ENCODE results near the gene CASR. TPM values are rescaled to one million over a fixed set of nuclear protein-coding genes. Genes with fewer than 3 reads are reported as not detected.

Gene CASR
- total RNA-seq, 1 experiment from 2014 or later: 0.02 TPM

- no peak for TF ChIP-seq CTCF (conservative IDR thresholded peaks at IDR 0.05)
- no peak for DNase-seq
- WGBS (ENCODE audit: extremely low coverage, insufficient read length, low lambda C conversion rate): no CpG with 5 or more reads among the region's 6 CpGs
These were observed 110.9 kb downstream of the CASR start for GRCh38 chr3:122294359-122294758.

More at GRCh38 chr3:122294359-122294758, 110.9 kb downstream of the CASR start:
- Histone ChIP-seq H4K5ac (ENCODE audit: insufficient read length, low read depth, low read length) (no peak overlapping the region), H3K4me1 (ENCODE audit: insufficient read depth, low read length) (no peaks in the 10 kb centered on the region), H2BK5ac (ENCODE audit: insufficient read length, low read length) (no peak overlapping the region), H3K4me2 (ENCODE audit: insufficient read depth, insufficient read length, low read length) (no peak overlapping the region), H2BK15ac (ENCODE audit: low read depth, low read length) (no peak overlapping the region), H4K20me1 (ENCODE audit: control insufficient read depth, insufficient read depth, insufficient read length) (no peaks in the 10 kb centered on the region), H2BK120ac (ENCODE audit: low read depth, low read length, poor library complexity, severe bottlenecking) (no peak overlapping the region), H3T11ph (ENCODE audit: low read length) (no peak overlapping the region), H4K8ac (replicated peaks; ENCODE audit: insufficient read length, low read depth, low read length) (no peak overlapping the region), H3K18ac (ENCODE audit: insufficient read length, low read depth, low read length) (no peak overlapping the region), H2BK20ac (ENCODE audit: low read depth, low read length, poor library complexity, severe bottlenecking) (no peak overlapping the region), H3K79me2 (ENCODE audit: insufficient read depth, low read length) (no peaks in the 10 kb centered on the region), H3K14ac (ENCODE audit: insufficient read depth, low read length) (no peak overlapping the region), H3K4ac (ENCODE audit: low read depth, low read length) (no peak overlapping the region), H3K56ac (ENCODE audit: insufficient read length, low read depth, low read length) (no peak overlapping the region), H3K9me3 (ENCODE audit: control insufficient read depth, low read depth, low read length) (no peaks in the 10 kb centered on the region), H3K27ac (ENCODE audit: insufficient read length, low read depth, low read length) (no peak overlapping the region), H2AFZ (ENCODE audit: low read length) (no peak overlapping the region), H2BK12ac (ENCODE audit: insufficient read length, low read depth, low read length) (no peak overlapping the region), H3K27me3 (ENCODE audit: insufficient read depth, low read length) (no peaks in the 10 kb centered on the region), H4K91ac (ENCODE audit: insufficient read length, low read depth, low read length) (no peak overlapping the region), H3K23me2 (ENCODE audit: insufficient read length, low read depth, low read length, poor library complexity, severe bottlenecking) (no peaks in the 10 kb centered on the region), H3K79me1 (ENCODE audit: insufficient read depth, low read depth, low read length, poor library complexity, severe bottlenecking) (no peaks in the 10 kb centered on the region), H3K23ac (ENCODE audit: insufficient read length, low read depth, low read length) (no peak overlapping the region), H3K9ac (ENCODE audit: extremely low read depth, insufficient read length, low read length) (no peak overlapping the region), H2AK5ac (ENCODE audit: insufficient read length, low read length) (no peak overlapping the region)
- Mint-ChIP-seq H3K4me3 (no peak overlapping the region), H3K36me3 (ENCODE audit: insufficient read depth in 1 of 3, low read depth in 3 of 3) (no peaks in the 10 kb centered on the region), H3K27ac (no peak overlapping the region), H3K4me1 (no peaks in the 10 kb centered on the region), H3K27me3 (ENCODE audit: low read depth) (no peaks in the 10 kb centered on the region; the same call in 1 of the 2 replicates), H3K9me3 (no peaks in the 10 kb centered on the region)
